Measurements from ENCODE around the gene CCDC179.

Gene CCDC179

GRCh38 chr11:22800482-22800881 is 59.8 kb downstream of the CCDC179 start:
- TF ChIP-seq POLR2AphosphoS5 (IDR thresholded peaks at IDR 0.05; ENCODE audit: low read depth, low read length) (no peak), SIN3A (IDR thresholded peaks at IDR 0.05; ENCODE audit: borderline replicate concordance, insufficient read depth, low read length) (no peak), TAF1 (IDR thresholded peaks at IDR 0.05; ENCODE audit: borderline replicate concordance, insufficient read depth, low read length) (no peak), REST (IDR thresholded peaks at IDR 0.05; ENCODE audit: insufficient read depth in 1 of 2, low read depth in 2 of 2, low read length in 2 of 2) (no peak)

- TF ChIP-seq FOXP2 (optimal IDR thresholded peaks at IDR 0.05; ENCODE audit: borderline replicate concordance, extremely low read depth, extremely low read length, insufficient read depth): no peak
- no peak for TF ChIP-seq SIN3A (IDR thresholded peaks at IDR 0.05; ENCODE audit: borderline replicate concordance, insufficient read depth, low read length)
- TF ChIP-seq REST (IDR thresholded peaks at IDR 0.05; ENCODE audit: insufficient read depth in 1 of 2, low read depth in 2 of 2, low read length in 2 of 2): no peak
- no peak for TF ChIP-seq TAF1 (IDR thresholded peaks at IDR 0.05; ENCODE audit: borderline replicate concordance, insufficient read depth, low read length)
- no peak for TF ChIP-seq POLR2AphosphoS5 (IDR thresholded peaks at IDR 0.05; ENCODE audit: low read depth, low read length)
Measured at GRCh38 chr11:22798901-22799300, 61.4 kb downstream of the CCDC179 start.

- TF ChIP-seq REST (IDR thresholded peaks at IDR 0.05; ENCODE audit: insufficient read depth in 1 of 2, low read depth in 2 of 2, low read length in 2 of 2): no peak
- no peak for TF ChIP-seq POLR2AphosphoS5 (IDR thresholded peaks at IDR 0.05; ENCODE audit: low read depth, low read length)
- TF ChIP-seq SIN3A (IDR thresholded peaks at IDR 0.05; ENCODE audit: borderline replicate concordance, insufficient read depth, low read length): no peak
- TF ChIP-seq TAF1 (IDR thresholded peaks at IDR 0.05; ENCODE audit: borderline replicate concordance, insufficient read depth, low read length): no peak
- TF ChIP-seq FOXP2 (optimal IDR thresholded peaks at IDR 0.05; ENCODE audit: borderline replicate concordance, extremely low read depth, extremely low read length, insufficient read depth): no peak
Measured at GRCh38 chr11:22797047-22797446, 63.2 kb downstream of the CCDC179 start.

Measured in PFSK-1 (cell line).